Renal pelvis (tissue), 4 donors: ENCODE measurements around the gene GRIP2. TPM values are rescaled to one million over a fixed set of nuclear protein-coding genes. Genes with fewer than 3 reads are reported as not detected.
"Not testable (repeated sequence)": the region's sequence is repeated elsewhere in the genome, so short reads cannot be mapped to it uniquely, and the experiment has no call there.

Experiments used
- DNase-seq: peaks from one replicate; pipeline ENCODE4 v3.0.0-alpha.2; 2013
- polyA plus RNA-seq, 3 donors: library from polyadenylated mRNA; unstranded; fragments of 120-200 nt; gene quantifications; one replicate each; pipeline ENCODE4 v1.2.1, GENCODE V29; 2013; ENCODE audit not compliant: insufficient read length in 3 of 3

Gene GRIP2
- polyA plus RNA-seq, 3 donors = 1.1 to 2.5 (median 1.5) TPM

DNA sequence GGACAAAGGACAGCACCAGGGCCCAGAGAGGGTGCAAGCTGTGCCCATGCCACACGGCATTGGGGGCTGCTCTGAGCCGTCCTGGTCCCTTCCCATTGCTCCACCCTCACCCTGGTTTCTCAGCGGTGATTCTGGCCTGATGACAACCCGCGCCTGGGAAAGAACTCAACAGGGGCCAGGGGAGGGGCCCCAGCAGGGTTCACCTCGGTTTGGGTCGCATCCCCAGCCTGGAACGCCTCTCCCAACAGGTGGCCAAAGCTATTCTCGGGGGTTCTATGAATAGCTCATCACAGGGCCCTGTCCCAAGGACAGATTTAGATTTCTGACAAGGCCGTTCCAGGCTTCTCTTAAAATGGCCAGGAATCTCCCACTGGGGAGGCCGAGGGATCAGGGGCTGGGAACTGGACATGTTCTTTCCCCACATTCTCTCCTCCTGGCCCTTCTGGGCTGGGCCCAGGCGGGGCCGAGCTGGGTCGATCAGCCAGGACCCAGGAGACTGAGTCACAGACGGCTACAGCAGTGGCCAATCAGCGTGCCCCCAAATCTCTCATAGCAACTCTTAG lies 17.9 kb downstream of the GRIP2 start:
- no peak for DNase-seq

- DNase-seq = no peak
Measured at GRCh38 chr3:14521611-14522010, 18.5 kb downstream of the GRIP2 start.

GRCh38 chr3:14520967-14521366 lies 19.2 kb downstream of the GRIP2 start:
- DNase-seq = no peak

GRCh38 chr3:14520149-14520548 lies 20.0 kb downstream of the GRIP2 start:
- no peak for DNase-seq

- DNase-seq = no peak
Measured at GRCh38 chr3:14519406-14519805, 20.7 kb downstream of the GRIP2 start.

GRCh38 chr3:14518893-14519292 lies 21.2 kb downstream of the GRIP2 start:
- no peak for DNase-seq

DNA sequence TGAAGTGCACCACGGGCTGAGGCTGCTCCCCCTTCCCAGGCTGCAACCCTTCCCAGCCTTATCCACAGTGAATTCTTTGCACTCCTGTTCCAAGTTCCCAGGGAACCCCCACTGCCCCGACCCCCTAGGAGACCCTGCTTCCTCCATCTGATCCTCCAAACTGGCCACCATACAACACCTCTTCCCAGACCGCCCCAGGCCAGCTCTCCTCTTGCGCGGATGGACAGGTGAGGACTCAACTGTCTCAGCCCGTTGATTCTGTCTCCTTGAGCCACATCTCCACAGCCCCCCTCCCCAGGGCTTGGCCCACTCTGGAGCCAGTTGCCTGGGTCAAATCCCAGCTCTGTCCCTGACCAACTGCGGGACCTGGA lies 21.7 kb downstream of the GRIP2 start:
- DNase-seq = no peak

- no peak for DNase-seq
Measured at GRCh38 chr3:14517601-14518431, 22.3 kb downstream of the GRIP2 start.

DNA sequence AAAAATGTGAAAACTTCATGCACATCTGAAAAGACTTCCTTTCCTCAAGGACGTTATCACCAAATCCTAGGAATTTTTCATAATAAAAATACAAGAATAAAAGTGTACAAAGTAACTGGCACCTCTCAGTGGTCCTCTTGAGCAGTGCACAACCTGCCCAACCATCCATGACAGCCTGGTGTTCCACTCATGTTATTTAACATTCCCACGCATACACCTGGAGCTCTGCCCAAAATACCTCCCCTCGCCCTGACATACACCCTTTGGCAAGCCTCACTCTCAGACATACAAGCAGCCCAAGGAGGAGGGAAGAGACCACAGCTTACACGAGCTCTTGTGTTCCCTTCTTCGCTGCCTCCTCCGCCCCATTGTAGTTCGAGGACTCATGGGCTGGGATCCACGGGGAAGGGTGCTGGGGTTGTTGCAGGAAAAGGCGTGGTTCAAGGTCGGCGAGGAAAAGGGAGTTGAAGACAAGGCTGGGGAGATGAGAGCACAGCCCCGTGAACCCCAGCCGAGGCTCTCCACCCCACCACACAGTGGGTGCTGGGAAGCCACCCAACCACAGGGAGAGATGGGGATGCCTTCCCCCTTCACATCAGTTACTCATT lies 23.3 kb downstream of the GRIP2 start:
- DNase-seq = no peak

DNA sequence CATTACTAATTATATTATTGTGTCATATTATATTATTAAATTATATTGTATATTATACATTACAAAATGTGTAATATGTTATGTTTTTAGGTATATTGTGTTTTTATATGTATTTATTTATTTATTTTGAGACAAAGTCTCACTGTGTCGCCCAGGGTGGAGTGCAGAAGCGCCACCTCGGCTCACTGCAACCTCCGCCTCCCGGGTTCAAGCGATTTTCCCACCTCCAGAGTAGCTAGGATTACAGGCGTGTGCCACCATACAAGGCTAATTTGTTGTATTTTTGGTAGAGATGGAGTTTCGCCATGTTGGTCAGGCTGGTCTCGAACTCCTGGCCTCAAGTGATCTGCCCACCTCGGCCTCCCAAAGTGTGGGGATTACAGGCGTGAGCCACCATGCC lies 24.6 kb downstream of the GRIP2 start:
- not testable (repeated sequence) for DNase-seq

DNA sequence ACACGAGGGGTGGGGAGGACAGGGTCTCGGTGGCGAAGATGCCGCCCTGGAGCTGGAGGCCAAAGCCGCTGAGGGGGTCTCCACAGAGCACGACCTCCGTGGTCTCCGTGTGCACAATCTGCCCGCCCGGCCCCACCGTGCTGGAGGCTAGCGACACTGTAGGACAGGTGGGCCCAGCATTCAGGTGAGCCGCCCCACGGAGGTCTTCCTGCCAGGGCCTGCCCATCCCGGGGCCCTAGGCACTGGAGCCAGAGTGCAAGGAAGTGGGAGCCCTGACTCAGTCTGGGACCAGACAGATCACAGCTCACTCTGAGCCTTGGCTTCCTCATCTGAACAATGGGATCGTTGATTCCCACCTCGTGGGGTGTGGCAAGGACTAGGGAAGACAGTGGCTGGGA lies 25.8 kb downstream of the GRIP2 start:
- DNase-seq = no peak

GRCh38 chr3:14513566-14514322 lies 26.4 kb downstream of the GRIP2 start:
- DNase-seq = no peak

GRCh38 chr3:14512942-14513327 lies 27.2 kb downstream of the GRIP2 start:
- DNase-seq = no peak

GRCh38 chr3:14512281-14512941 lies 27.7 kb downstream of the GRIP2 start:
- DNase-seq = no peak

- no peak for DNase-seq
Measured at GRCh38 chr3:14511623-14512280, 28.4 kb downstream of the GRIP2 start.

GRCh38 chr3:14510838-14511622 lies 29.1 kb downstream of the GRIP2 start:
- DNase-seq = no peak

- DNase-seq = no peak
Measured at GRCh38 chr3:14509796-14510100, 30.4 kb downstream of the GRIP2 start.

DNA sequence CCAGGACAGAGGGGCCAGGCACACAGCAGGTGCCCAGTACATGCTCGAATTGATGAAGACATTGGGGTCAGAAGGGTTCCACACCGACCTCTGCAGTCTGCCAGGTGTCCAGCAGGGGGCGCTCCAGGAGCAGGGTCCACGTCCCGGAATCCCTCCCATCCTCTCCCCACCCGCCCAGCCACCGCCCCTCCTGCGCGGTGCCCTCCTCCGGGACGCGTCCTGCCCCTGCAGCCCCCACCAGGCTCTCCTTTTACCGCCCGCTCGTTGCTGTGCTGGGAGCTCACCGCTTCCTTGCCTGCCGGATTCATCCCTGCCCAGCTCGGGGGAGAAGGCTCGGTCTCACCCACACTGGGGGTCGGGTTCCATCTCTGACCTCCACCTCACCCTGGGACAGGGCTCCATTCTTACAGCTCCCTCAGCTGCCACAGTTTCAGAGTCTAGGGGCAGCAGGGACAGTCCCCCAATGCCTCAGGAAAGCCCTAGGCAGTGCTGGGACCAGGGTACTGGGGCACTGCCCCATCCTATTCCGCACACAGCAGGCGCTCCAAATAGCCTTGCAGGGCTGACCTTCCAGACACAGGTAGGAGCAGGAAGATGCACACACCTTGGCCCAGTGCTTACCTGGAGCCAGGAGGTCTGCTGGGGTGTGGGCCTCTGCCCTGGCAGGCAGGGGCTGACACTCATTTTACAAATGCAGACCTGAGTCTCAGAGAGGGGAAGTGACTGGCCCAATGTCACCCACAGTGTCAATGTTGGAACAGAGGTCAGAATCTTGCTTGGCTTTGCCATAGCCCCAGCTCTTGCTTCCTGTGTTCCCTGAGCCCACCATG lies 31.0 kb downstream of the GRIP2 start:
- no peak for DNase-seq

DNA sequence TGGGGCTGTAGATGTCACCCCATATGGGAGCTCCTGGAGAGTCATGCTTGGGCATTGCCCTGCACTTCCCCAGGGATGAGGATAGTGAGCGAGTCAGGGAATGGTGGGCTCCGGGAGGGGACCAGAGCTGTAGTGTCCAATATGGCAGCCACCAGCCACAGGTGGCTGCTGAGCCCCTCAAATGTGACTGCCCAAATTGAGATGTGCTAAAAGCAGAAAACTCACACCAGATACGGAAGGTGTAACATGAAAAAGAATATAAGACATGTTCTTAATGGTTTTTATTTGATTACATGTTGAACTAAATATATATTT lies 31.7 kb downstream of the GRIP2 start:
- DNase-seq = no peak
